22Rv1 (cell line): ENCODE results near the gene DNASE2B.
"Not testable (repeated sequence)": the region's sequence is repeated elsewhere in the genome, so short reads cannot be mapped to it uniquely, and the experiment has no call there.

Experiments
- H3K27ac ChIP-seq: fragments of 450-650 bp; 2 replicates; pipeline ENCODE4 v1.5.1; 2017
- ZFX ChIP-seq: fragments of 450-650 bp; IDR thresholded peaks from 2 replicates; pipeline ENCODE4 v1.6.1; 2017; ENCODE audit warnings: antibody characterized with exemption, borderline replicate concordance
- TF ChIP-seq, protein P1 (sequence below): fragments of 450-650 bp; IDR thresholded peaks from 2 replicates; pipeline ENCODE4 v1.5.1; 2017; ENCODE audit warnings: mild to moderate bottlenecking

The DNASE2B gene

DNA sequence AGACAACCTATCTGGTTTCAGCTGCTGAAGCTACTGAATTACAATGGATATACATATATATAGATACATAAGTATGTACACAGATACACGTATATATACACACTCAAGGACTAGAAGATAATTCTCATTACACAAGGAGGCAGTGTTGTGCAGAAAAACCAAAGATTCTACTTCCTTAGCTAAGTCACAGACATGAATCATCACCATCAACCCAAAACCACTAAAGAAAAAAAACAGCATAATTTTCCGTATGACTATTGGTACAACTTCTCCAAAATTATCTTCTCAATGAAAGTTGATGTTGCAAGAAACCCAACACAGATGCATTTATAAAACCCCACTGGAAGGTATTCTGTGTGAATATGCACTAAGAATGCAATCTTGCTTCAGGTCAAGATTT is 44.0 kb downstream of the DNASE2B start:
- no peak overlapping the region for H3K27ac ChIP-seq
- TF ChIP-seq, protein P1, sequence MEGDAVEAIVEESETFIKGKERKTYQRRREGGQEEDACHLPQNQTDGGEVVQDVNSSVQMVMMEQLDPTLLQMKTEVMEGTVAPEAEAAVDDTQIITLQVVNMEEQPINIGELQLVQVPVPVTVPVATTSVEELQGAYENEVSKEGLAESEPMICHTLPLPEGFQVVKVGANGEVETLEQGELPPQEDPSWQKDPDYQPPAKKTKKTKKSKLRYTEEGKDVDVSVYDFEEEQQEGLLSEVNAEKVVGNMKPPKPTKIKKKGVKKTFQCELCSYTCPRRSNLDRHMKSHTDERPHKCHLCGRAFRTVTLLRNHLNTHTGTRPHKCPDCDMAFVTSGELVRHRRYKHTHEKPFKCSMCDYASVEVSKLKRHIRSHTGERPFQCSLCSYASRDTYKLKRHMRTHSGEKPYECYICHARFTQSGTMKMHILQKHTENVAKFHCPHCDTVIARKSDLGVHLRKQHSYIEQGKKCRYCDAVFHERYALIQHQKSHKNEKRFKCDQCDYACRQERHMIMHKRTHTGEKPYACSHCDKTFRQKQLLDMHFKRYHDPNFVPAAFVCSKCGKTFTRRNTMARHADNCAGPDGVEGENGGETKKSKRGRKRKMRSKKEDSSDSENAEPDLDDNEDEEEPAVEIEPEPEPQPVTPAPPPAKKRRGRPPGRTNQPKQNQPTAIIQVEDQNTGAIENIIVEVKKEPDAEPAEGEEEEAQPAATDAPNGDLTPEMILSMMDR, result peak; percentile 41
- TF ChIP-seq ZFX, result no peak

DNA sequence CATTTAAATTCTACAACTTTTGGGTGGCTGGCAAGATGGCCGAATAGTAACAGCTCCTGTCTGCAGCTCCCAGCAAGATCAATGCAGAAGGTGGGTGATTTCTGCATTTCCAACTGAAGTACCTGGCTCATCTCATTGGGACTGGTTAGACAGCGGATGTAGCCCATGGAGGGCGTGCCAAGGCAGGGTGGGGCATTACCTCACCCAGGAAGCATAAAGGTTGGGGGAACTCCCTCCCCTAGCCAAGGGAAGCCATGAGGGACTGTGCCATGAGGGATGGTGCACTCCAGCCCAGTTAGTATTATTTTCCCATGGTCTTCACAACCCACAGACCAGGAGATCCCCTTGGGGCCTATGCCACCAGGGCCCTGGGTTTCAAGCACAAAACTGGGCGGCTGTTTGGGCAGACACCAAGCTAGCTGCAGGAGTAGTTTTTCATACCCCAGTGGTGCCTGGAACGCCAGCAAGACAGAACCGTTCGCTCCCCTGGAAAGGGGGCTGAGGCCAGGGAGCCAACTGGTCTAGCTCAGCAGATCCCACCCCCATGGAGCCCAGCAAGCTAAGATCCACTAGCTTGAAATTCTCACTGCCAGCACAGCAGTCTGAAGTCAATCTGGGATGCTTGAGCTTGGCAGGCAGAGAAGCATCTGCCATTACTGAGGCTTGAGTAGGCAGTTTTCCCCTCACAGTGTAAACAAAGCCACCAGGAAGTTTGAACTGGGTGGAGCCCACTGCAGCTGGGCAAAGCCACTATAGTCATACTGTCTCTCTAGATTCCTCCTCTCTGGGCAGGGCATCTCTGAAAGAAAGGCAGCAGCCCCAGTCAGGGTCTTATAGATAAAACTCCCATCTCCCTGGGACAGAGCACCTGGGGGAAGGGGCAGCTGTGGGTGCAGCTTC is 44.7 kb downstream of the DNASE2B start:
- not testable (repeated sequence) for H3K27ac ChIP-seq

DNA sequence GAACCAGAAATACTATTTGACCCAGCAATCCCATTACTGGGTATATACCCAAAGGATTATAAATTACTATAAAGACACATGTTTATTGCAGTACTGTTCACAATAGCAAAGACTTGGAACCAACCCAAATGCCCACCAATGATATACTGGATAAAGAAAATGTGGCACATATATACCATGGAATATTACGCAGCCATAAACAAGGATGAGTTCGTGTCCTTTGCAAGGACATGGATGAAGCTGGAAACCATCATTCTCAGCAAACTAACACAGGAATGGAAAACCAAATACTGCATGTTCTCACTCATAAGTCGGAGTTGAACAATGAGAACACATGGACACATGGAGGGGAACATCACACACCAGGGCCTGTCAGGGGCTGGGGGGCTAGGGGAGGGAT is 50.4 kb downstream of the DNASE2B start:
- not testable (repeated sequence) for H3K27ac ChIP-seq

DNA sequence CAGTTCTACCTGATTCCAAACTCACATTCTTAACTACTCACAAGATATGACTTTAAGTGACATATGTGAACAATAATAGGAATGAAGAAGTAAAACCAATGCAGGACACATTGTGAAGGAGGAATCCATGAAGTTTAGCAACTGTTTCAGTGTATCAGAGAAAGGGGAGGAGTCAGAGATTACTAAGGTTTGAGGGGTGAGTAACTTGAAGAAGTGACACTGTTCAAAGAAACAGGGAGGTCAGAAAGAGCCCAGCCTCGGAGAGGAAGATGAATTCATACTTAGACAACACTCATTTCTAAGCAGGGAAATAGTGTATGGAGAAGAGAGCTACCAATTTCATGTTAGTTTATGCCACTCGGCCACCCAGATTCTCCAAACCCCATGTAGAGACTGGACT is 52.6 kb downstream of the DNASE2B start:
- TF ChIP-seq, protein P1, result no peak
- TF ChIP-seq ZFX, result no peak

DNA sequence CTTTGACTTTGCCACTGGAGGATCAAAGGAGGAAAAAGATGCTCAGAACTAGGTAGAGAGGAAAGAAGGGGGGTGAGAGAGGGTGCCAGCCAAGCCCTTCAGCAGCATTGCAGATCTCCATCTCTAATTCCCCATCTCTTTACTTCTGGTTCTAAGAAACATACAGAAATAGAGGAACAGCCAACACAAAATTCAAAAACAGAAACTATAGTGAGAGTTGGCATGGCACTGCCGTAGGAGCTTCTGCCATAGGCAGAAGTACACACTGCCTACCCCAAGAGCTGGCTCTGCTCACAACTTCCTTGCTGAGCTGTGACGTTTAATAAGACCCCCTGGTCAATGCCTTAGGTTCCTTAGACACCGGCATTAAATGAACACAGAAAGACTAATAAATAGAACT is 54.2 kb downstream of the DNASE2B start:
- H3K27ac ChIP-seq, result no peak overlapping the region
- no peak for TF ChIP-seq ZFX
- TF ChIP-seq, protein P1, result no peak

More for the DNA sequence above, 52.6 kb downstream of the DNASE2B start:
- no peak overlapping the region for H3K27ac ChIP-seq

DNA sequence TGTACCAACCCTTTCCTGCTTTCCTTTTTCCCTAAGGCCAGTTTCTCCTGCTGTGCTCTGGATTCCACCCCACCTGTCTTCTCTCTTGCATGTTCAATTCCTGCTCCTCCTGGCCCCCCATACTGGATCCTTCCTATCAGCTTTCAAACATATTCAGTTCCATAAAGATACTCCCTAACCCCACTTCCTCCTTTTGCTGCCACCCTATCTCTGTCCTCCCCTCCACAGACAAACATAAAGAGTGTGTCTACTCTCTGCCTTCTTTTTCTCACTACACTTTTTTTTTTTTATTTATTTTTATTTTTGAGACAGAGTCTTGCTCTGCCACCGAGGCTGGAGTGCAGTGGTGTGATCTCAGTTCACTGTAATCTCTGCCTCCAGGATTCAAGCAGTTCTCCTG is 63.8 kb downstream of the DNASE2B start:
- H3K27ac ChIP-seq, result no peak overlapping the region
- TF ChIP-seq, protein P1, result no peak
- TF ChIP-seq ZFX, result no peak
